ENCODE results near the gene MARVELD1.
"Not testable (repeated sequence)": the region's sequence is repeated elsewhere in the genome, so short reads cannot be mapped to it uniquely, and the experiment has no call there.

The MARVELD1 gene

GRCh38 chr10:97698072-97698655, 15.4 kb upstream of the MARVELD1 start:
- not testable (repeated sequence) for H3K4me1 ChIP-seq (ENCODE audit: control insufficient read depth, insufficient read depth, low read length); H3K9ac ChIP-seq (ENCODE audit: low read length)

GRCh38 chr10:97701438-97702069, 12.0 kb upstream of the MARVELD1 start:
- peaks cover 7% of the 10 kb centered on the region for H3K4me1 ChIP-seq (ENCODE audit: control insufficient read depth, insufficient read depth, low read length)
- H3K36me3 ChIP-seq (ENCODE audit: control insufficient read depth, insufficient read depth, low read length), result no peaks in the 10 kb centered on the region
- no peaks in the 10 kb centered on the region for H3K27me3 ChIP-seq (ENCODE audit: control insufficient read depth, insufficient read depth, low read length)
- peaks cover 3% of the 10 kb centered on the region; the same call in 1 of the 2 replicates for H3K9me3 ChIP-seq (ENCODE audit: control insufficient read depth, insufficient read depth, low read depth, low read length)
- no peak overlapping the region for H3K4me3 ChIP-seq (ENCODE audit: low read depth, low read length)
- H3K27ac ChIP-seq (ENCODE audit: low read depth, low read length), result no peak overlapping the region
- no peak overlapping the region for H3K9ac ChIP-seq (ENCODE audit: low read length)

More at GRCh38 chr10:97698072-97698655, 15.4 kb upstream of the MARVELD1 start:
- H3K4me3 ChIP-seq (ENCODE audit: low read depth, low read length); H3K9me3 ChIP-seq (ENCODE audit: control insufficient read depth, insufficient read depth, low read depth, low read length); H3K36me3 ChIP-seq (ENCODE audit: control insufficient read depth, insufficient read depth, low read length); H3K27ac ChIP-seq (ENCODE audit: low read depth, low read length); H3K27me3 ChIP-seq (ENCODE audit: control insufficient read depth, insufficient read depth, low read length): not testable (repeated sequence)

- H3K36me3 ChIP-seq (ENCODE audit: control insufficient read depth, insufficient read depth, low read length), result no peaks in the 10 kb centered on the region
- H3K9ac ChIP-seq (ENCODE audit: low read length), result no peak overlapping the region
- H3K27ac ChIP-seq (ENCODE audit: low read depth, low read length), result no peak overlapping the region
- H3K4me3 ChIP-seq (ENCODE audit: low read depth, low read length), result no peak overlapping the region
- H3K27me3 ChIP-seq (ENCODE audit: control insufficient read depth, insufficient read depth, low read length), result no peaks in the 10 kb centered on the region
- peaks cover 7% of the 10 kb centered on the region for H3K4me1 ChIP-seq (ENCODE audit: control insufficient read depth, insufficient read depth, low read length)
- H3K9me3 ChIP-seq (ENCODE audit: control insufficient read depth, insufficient read depth, low read depth, low read length), result peaks cover 3% of the 10 kb centered on the region; the same call in 1 of the 2 replicates
These were observed 10.0 kb upstream of the MARVELD1 start for GRCh38 chr10:97703398-97704067.

GRCh38 chr10:97704341-97704740, 9.2 kb upstream of the MARVELD1 start:
- H3K9me3 ChIP-seq (ENCODE audit: control insufficient read depth, insufficient read depth, low read depth, low read length), result peaks cover 3% of the 10 kb centered on the region; the same call in 1 of the 2 replicates
- no peak overlapping the region for H3K27ac ChIP-seq (ENCODE audit: low read depth, low read length)

GRCh38 chr10:97705006-97705670, 8.4 kb upstream of the MARVELD1 start:
- Histone ChIP-seq H3K9ac (ENCODE audit: low read length) (no peak overlapping the region), H3K27me3 (ENCODE audit: control insufficient read depth, insufficient read depth, low read length) (no peaks in the 10 kb centered on the region), H3K4me3 (ENCODE audit: low read depth, low read length) (no peak overlapping the region), H3K4me1 (ENCODE audit: control insufficient read depth, insufficient read depth, low read length) (peaks cover 12% of the 10 kb centered on the region), H3K36me3 (ENCODE audit: control insufficient read depth, insufficient read depth, low read length) (no peaks in the 10 kb centered on the region), H3K9me3 (ENCODE audit: control insufficient read depth, insufficient read depth, low read depth, low read length) (peaks cover 3% of the 10 kb centered on the region; the same call in 1 of the 2 replicates), H3K27ac (ENCODE audit: low read depth, low read length) (no peak overlapping the region)

More at GRCh38 chr10:97704341-97704740, 9.2 kb upstream of the MARVELD1 start:
- H3K36me3 ChIP-seq (ENCODE audit: control insufficient read depth, insufficient read depth, low read length), result no peaks in the 10 kb centered on the region
- peaks cover 11% of the 10 kb centered on the region for H3K4me1 ChIP-seq (ENCODE audit: control insufficient read depth, insufficient read depth, low read length)
- no peak overlapping the region for H3K4me3 ChIP-seq (ENCODE audit: low read depth, low read length)
- no peaks in the 10 kb centered on the region for H3K27me3 ChIP-seq (ENCODE audit: control insufficient read depth, insufficient read depth, low read length)
- H3K9ac ChIP-seq (ENCODE audit: low read length), result no peak overlapping the region

- H3K27ac ChIP-seq (ENCODE audit: low read depth, low read length), result no peak overlapping the region
- no peaks in the 10 kb centered on the region for H3K27me3 ChIP-seq (ENCODE audit: control insufficient read depth, insufficient read depth, low read length)
- H3K9ac ChIP-seq (ENCODE audit: low read length), result no peak overlapping the region
- no peaks in the 10 kb centered on the region for H3K36me3 ChIP-seq (ENCODE audit: control insufficient read depth, insufficient read depth, low read length)
- H3K4me1 ChIP-seq (ENCODE audit: control insufficient read depth, insufficient read depth, low read length), result peaks cover 5% of the 10 kb centered on the region; the same call in 1 of the 2 replicates
- H3K9me3 ChIP-seq (ENCODE audit: control insufficient read depth, insufficient read depth, low read depth, low read length), result peaks cover 3% of the 10 kb centered on the region; the same call in 1 of the 2 replicates
- no peak overlapping the region for H3K4me3 ChIP-seq (ENCODE audit: low read depth, low read length)
These were observed 6.2 kb upstream of the MARVELD1 start for GRCh38 chr10:97707134-97707861.

- Histone ChIP-seq H3K27me3 (ENCODE audit: control insufficient read depth, insufficient read depth, low read length) (no peaks in the 10 kb centered on the region), H3K9me3 (ENCODE audit: control insufficient read depth, insufficient read depth, low read depth, low read length) (peaks cover 3% of the 10 kb centered on the region; the same call in 1 of the 2 replicates), H3K9ac (ENCODE audit: low read length) (no peak overlapping the region), H3K4me1 (ENCODE audit: control insufficient read depth, insufficient read depth, low read length) (peaks cover 10% of the 10 kb centered on the region; the same call in 1 of the 2 replicates), H3K36me3 (ENCODE audit: control insufficient read depth, insufficient read depth, low read length) (no peaks in the 10 kb centered on the region), H3K4me3 (ENCODE audit: low read depth, low read length) (no peak overlapping the region), H3K27ac (ENCODE audit: low read depth, low read length) (no peak overlapping the region)
These were observed 5.4 kb upstream of the MARVELD1 start for GRCh38 chr10:97708167-97708566.

- Histone ChIP-seq H3K36me3 (ENCODE audit: control insufficient read depth, insufficient read depth, low read length) (no peaks in the 10 kb centered on the region), H3K9me3 (ENCODE audit: control insufficient read depth, insufficient read depth, low read depth, low read length) (peaks cover 3% of the 10 kb centered on the region; the same call in 1 of the 2 replicates), H3K27ac (ENCODE audit: low read depth, low read length) (no peak overlapping the region), H3K4me3 (ENCODE audit: low read depth, low read length) (no peak overlapping the region), H3K4me1 (ENCODE audit: control insufficient read depth, insufficient read depth, low read length) (peaks cover 11% of the 10 kb centered on the region; the same call in 1 of the 2 replicates), H3K27me3 (ENCODE audit: control insufficient read depth, insufficient read depth, low read length) (no peaks in the 10 kb centered on the region), H3K9ac (ENCODE audit: low read length) (no peak overlapping the region)
These were observed 4.3 kb upstream of the MARVELD1 start for GRCh38 chr10:97708976-97709946.

GRCh38 chr10:97711640-97712572, 1.6 kb upstream of the MARVELD1 start:
- Histone ChIP-seq H3K9ac (ENCODE audit: low read length) (no peak overlapping the region), H3K36me3 (ENCODE audit: control insufficient read depth, insufficient read depth, low read length) (0 out of 2 replicates have a peak, but pooled peaks cover under 1% of the 10 kb centered on the region), H3K4me1 (ENCODE audit: control insufficient read depth, insufficient read depth, low read length) (peaks cover 27% of the 10 kb centered on the region), H3K9me3 (ENCODE audit: control insufficient read depth, insufficient read depth, low read depth, low read length) (no peaks in the 10 kb centered on the region), H3K27ac (ENCODE audit: low read depth, low read length) (no peak overlapping the region), H3K27me3 (ENCODE audit: control insufficient read depth, insufficient read depth, low read length) (no peaks in the 10 kb centered on the region), H3K4me3 (ENCODE audit: low read depth, low read length) (no peak overlapping the region)
